ENCODE results near the gene EN2.

DNA sequence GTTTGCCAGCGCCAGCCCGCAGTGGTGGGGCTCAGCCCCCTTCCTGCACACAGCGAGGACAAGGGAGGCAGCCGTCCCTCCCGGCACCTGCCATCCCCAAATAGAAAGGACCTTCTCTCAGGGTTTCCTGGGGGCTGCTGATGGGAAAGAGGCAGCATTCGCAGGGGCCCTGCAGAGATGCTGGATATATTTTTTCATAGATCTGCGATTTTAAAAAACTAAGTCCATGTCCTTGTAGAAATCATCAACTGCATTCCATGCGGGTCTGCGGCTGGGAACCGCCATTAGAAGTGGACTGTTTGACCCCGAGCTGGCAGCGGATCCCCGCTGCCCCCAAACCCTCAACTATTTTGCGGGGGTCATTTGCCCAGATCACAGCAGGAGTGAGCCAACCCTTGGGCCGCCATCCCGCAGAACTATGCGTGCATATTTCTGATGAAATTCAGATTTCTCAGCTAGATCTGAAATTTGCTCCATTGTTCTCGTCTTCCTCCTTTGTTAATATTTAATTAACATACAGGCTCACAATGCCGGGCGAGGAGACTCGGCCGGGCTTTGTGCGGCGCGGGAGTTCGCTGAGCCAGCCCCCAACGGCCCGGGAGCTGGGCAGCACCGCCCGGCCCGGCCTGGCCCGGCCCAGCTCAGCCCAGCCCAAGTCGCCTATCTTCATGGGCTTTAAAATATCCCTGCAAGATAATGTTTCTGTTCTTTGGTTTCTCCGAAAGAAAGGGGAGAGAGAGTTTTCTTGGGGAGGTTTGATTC is 2.0 kb downstream of the EN2 start:
- TF ChIP-seq, protein P1, sequence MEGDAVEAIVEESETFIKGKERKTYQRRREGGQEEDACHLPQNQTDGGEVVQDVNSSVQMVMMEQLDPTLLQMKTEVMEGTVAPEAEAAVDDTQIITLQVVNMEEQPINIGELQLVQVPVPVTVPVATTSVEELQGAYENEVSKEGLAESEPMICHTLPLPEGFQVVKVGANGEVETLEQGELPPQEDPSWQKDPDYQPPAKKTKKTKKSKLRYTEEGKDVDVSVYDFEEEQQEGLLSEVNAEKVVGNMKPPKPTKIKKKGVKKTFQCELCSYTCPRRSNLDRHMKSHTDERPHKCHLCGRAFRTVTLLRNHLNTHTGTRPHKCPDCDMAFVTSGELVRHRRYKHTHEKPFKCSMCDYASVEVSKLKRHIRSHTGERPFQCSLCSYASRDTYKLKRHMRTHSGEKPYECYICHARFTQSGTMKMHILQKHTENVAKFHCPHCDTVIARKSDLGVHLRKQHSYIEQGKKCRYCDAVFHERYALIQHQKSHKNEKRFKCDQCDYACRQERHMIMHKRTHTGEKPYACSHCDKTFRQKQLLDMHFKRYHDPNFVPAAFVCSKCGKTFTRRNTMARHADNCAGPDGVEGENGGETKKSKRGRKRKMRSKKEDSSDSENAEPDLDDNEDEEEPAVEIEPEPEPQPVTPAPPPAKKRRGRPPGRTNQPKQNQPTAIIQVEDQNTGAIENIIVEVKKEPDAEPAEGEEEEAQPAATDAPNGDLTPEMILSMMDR (IDR thresholded peaks at IDR 0.05; ENCODE audit: insufficient read depth, low read length) = no peak
- TF ChIP-seq GABPA (IDR thresholded peaks at IDR 0.05; ENCODE audit: low read depth) (no peak), POLR2AphosphoS5 (IDR thresholded peaks at IDR 0.05; ENCODE audit: low read depth) (no peak)
- TF ChIP-seq, protein P2, sequence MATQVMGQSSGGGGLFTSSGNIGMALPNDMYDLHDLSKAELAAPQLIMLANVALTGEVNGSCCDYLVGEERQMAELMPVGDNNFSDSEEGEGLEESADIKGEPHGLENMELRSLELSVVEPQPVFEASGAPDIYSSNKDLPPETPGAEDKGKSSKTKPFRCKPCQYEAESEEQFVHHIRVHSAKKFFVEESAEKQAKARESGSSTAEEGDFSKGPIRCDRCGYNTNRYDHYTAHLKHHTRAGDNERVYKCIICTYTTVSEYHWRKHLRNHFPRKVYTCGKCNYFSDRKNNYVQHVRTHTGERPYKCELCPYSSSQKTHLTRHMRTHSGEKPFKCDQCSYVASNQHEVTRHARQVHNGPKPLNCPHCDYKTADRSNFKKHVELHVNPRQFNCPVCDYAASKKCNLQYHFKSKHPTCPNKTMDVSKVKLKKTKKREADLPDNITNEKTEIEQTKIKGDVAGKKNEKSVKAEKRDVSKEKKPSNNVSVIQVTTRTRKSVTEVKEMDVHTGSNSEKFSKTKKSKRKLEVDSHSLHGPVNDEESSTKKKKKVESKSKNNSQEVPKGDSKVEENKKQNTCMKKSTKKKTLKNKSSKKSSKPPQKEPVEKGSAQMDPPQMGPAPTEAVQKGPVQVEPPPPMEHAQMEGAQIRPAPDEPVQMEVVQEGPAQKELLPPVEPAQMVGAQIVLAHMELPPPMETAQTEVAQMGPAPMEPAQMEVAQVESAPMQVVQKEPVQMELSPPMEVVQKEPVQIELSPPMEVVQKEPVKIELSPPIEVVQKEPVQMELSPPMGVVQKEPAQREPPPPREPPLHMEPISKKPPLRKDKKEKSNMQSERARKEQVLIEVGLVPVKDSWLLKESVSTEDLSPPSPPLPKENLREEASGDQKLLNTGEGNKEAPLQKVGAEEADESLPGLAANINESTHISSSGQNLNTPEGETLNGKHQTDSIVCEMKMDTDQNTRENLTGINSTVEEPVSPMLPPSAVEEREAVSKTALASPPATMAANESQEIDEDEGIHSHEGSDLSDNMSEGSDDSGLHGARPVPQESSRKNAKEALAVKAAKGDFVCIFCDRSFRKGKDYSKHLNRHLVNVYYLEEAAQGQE (IDR thresholded peaks at IDR 0.05; ENCODE audit: insufficient replicate concordance, low read depth) = no peak
